ENCODE results near the gene G3BP1. TPM values are rescaled to one million over a fixed set of nuclear protein-coding genes. Genes with fewer than 3 reads are reported as not detected.
A peak's percentile ranks its signal among the peaks of the same experiment; 100 is the strongest.

The G3BP1 gene
- total and polyA plus RNA-seq, 12 donors, result 11.5 to 167 (median 95.0) TPM

DNA sequence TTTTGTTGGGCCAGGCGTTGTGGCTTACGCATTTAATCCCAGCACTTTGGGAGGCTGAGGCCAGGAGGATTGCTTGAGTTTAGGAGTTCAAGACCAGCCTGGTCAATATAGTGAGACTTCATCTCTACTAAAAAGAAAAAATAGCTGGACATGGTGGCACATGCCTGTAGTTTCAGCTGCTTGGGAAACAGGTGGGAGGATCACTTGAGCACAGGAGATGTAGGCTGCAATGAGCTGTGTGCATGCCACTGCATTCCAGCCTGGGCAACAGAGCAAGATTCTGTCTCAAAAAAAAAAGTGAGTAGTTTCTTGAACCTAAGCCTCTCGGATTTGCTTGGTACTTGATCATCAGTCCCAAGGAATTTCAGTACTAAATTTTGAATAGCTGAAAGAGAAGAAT, 26.9 kb downstream of the G3BP1 start:
- DNase-seq, result no peak
- 90 to 94% (median 91%) methylated on average over 3 of the region's 3 CpGs for WGBS, 4 donors
- H3K27ac ChIP-seq, result no peak overlapping the region
- no peak for TF ChIP-seq POLR2A (IDR thresholded peaks at IDR 0.05)
- TF ChIP-seq, protein P1, sequence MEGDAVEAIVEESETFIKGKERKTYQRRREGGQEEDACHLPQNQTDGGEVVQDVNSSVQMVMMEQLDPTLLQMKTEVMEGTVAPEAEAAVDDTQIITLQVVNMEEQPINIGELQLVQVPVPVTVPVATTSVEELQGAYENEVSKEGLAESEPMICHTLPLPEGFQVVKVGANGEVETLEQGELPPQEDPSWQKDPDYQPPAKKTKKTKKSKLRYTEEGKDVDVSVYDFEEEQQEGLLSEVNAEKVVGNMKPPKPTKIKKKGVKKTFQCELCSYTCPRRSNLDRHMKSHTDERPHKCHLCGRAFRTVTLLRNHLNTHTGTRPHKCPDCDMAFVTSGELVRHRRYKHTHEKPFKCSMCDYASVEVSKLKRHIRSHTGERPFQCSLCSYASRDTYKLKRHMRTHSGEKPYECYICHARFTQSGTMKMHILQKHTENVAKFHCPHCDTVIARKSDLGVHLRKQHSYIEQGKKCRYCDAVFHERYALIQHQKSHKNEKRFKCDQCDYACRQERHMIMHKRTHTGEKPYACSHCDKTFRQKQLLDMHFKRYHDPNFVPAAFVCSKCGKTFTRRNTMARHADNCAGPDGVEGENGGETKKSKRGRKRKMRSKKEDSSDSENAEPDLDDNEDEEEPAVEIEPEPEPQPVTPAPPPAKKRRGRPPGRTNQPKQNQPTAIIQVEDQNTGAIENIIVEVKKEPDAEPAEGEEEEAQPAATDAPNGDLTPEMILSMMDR (IDR thresholded peaks at IDR 0.05), result no peak
- no peak overlapping the region for H3K4me3 ChIP-seq
- intact Hi-C loops (cut with DNase I), result no loop called here
- H3K27me3 ChIP-seq, result no peaks in the 10 kb centered on the region
- peaks cover 0 to 98% of the 10 kb centered on the region in 2 donors for H3K36me3 ChIP-seq (replicated peaks in 1 of 2)
- H3K9me3 ChIP-seq (replicated peaks in 1 of 3), result no peaks in the 10 kb centered on the region
- H3K4me1 ChIP-seq (replicated peaks in 1 of 2), result no peaks in the 10 kb centered on the region

DNA sequence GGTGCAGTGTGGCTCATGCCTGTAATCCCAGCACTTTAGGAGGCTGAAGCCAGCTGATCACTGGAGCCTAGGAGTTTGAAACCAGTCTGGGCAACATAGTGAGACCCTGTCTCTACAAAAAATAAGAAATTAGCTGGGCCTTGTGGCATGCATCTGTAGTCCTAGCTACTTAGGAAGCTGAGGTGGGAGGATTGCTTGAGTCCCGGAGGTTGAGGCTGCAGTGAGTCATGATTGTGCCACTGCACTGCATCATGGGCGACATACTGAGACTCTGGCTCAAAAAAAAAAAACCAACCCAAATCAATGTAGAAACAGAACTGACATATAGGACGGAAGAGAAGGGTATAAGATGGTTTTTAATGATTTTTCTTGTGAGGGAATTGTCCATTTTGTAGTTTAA, 27.7 kb downstream of the G3BP1 start:
- intact Hi-C loops (cut with DNase I), result no loop called here
- H3K4me3 ChIP-seq, result no peak overlapping the region
- TF ChIP-seq, protein P1 (IDR thresholded peaks at IDR 0.05), result no peak
- TF ChIP-seq POLR2A (IDR thresholded peaks at IDR 0.05), result no peak
- H3K36me3 ChIP-seq (replicated peaks in 1 of 2), result peaks cover 0 to 98% of the 10 kb centered on the region in 2 donors
- no peaks in the 10 kb centered on the region for H3K27me3 ChIP-seq
- H3K27ac ChIP-seq, result no peak overlapping the region
- WGBS, 4 donors, result 60 to 72% (median 68%) methylated on average over 3 of the region's 3 CpGs
- DNase-seq, result peak in 1 of 7 donors; percentile 27
- no peaks in the 10 kb centered on the region for H3K9me3 ChIP-seq (replicated peaks in 1 of 3)
- H3K4me1 ChIP-seq (replicated peaks in 1 of 2), result no peaks in the 10 kb centered on the region

DNA sequence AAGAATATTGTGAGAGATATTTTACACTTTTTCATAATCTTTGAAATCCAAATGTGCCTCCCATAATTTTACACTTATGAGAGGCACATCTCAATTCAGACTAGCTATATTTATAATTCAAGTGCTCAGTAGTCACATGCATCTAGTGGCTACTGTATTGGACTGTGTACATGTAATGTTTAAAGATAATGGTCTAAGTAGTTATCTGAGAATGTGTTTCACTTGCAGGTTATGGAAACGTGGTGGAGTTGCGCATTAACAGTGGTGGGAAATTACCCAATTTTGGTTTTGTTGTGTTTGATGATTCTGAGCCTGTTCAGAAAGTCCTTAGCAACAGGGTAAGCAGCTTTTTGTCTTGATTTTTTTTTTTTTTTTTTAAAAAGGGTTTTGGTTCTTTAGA, 28.8 kb downstream of the G3BP1 start:
- Histone ChIP-seq H3K4me1 (replicated peaks in 1 of 2) (peaks cover 1 to 3% of the 10 kb centered on the region in 2 donors), H3K9me3 (replicated peaks in 1 of 3) (no peaks in the 10 kb centered on the region), H3K27me3 (no peaks in the 10 kb centered on the region), H3K4me3 (no peak overlapping the region), H3K27ac (no peak overlapping the region), H3K36me3 (replicated peaks in 1 of 2) (peaks cover 0 to 93% of the 10 kb centered on the region in 2 donors)
- DNase-seq, result no peak
- WGBS, 4 donors, result 75 to 85% (median 81%) methylated on average over 2 of the region's 2 CpGs
- intact Hi-C loops (cut with DNase I), result no loop called here
- TF ChIP-seq, protein P1 (IDR thresholded peaks at IDR 0.05), result no peak
- TF ChIP-seq POLR2A (IDR thresholded peaks at IDR 0.05), result no peak

DNA sequence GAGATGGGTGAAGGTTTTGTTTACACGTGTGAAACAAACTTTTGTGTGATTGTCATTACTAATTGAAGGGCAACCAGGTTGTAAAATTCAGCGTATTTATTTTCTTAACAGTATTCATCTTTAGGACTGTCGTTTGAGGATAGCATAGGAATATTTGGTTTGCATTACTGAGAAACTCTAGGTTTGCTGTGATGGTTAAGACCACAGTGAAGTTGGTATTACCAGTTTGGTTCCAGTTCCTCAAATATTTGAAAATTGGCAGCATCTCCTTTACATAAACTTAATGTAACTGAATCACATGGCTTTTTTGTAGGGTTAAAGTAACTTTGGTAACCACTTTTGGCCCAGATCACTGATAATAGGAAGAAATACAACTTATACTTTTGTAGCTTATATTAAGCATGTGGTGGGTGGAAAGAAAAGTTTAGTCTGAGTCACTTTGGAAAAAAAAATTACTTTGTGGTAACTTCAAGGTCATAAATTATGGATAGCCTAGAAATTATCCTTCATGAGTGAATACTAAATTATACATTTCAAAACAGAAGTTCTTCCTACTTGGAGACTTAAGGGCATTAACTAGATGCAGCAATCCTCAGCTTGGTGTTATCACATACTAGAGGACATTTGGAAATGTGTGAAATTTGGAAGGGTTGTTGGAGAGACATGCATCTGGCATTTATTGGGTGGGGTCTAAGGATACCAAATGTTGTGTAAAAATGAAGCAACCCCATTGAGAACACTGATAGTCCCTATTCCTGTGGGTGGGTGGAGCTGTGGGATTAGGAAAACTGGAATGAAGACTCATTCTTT, 33.9 kb downstream of the G3BP1 start:
- Histone ChIP-seq H3K36me3 (replicated peaks in 1 of 2) (peaks cover 0 to 57% of the 10 kb centered on the region in 2 donors), H3K27ac (no peak overlapping the region), H3K9me3 (replicated peaks in 1 of 3) (no peaks in the 10 kb centered on the region), H3K27me3 (no peaks in the 10 kb centered on the region), H3K4me3 (no peak overlapping the region), H3K4me1 (replicated peaks in 1 of 2) (peaks cover 3 to 23% of the 10 kb centered on the region in 2 donors)
- DNase-seq, result no peak
- intact Hi-C loops (cut with DNase I), result no loop called here
- TF ChIP-seq POLR2A (IDR thresholded peaks at IDR 0.05), result no peak
- WGBS, 4 donors, result 94 to 97% (median 96%) methylated on average over 3 of the region's 3 CpGs
